ENCODE measurements around the gene OVAAL.

- no peak for TF ChIP-seq CTCF (IDR thresholded peaks at IDR 0.05)
- no peak for TF ChIP-seq POLR2AphosphoS5 (IDR thresholded peaks at IDR 0.05)
Observed at GRCh38 chr1:180539136-180539535, 19.6 kb upstream of the OVAAL start.
